Stimulated activated CD8-positive, alpha-beta memory T cell treated with anti-CD3 and anti-CD28 coated beads, Interleukin-7, amount 100 ng/mL, for 48 hours (primary cell): Measurements from ENCODE around the gene ECHS1.
"Not testable (repeated sequence)": the region's sequence is repeated elsewhere in the genome, so short reads cannot be mapped to it uniquely, and the experiment has no call there.

Experiments used
- DNase-seq, 2 donors: peaks; one replicate each; pipeline ENCODE4 v3.0.0-alpha.2; 2020; ENCODE audit warnings: low read depth in 1 of 2; ENCODE audit errors: extremely low read depth in 1 of 2

Gene ECHS1

DNA sequence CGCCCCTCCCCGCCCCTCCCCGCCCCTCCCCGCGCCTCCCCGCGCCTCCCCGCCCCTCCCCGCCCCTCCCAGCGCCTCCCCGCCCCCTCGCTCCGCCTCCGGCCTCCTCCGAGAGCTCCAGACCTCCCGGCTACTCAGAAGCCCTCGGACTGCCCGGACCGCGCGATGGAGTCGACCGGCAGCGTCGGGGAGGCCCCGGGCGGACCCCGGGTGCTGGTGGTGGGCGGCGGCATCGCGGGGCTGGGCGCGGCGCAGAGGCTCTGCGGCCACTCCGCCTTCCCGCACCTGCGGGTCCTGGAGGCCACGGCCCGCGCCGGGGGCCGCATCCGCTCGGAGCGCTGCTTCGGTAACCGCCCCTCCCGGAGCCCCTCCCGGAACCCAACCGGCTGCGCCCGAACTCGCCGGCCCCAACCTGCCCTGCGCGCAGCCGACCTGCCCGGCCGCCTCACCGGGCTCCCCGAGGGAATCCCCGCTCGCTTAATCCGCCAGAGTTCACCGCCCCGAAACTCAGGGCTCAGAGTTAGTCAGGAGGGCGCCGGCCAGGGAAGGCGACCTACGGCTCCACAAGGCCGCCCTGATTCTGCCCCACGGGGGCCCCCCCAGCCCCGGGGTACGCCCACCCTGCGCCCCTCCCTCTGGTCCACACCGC, 6.1 kb upstream of the ECHS1 start, which contains the start of gene PAOX:
Gene PAOX, plus strand, starts transcription at position 111 of the 649 bp plus-strand sequence. Its CDS starts 55 bp downstream, at position 166.
- no peak for DNase-seq

DNA sequence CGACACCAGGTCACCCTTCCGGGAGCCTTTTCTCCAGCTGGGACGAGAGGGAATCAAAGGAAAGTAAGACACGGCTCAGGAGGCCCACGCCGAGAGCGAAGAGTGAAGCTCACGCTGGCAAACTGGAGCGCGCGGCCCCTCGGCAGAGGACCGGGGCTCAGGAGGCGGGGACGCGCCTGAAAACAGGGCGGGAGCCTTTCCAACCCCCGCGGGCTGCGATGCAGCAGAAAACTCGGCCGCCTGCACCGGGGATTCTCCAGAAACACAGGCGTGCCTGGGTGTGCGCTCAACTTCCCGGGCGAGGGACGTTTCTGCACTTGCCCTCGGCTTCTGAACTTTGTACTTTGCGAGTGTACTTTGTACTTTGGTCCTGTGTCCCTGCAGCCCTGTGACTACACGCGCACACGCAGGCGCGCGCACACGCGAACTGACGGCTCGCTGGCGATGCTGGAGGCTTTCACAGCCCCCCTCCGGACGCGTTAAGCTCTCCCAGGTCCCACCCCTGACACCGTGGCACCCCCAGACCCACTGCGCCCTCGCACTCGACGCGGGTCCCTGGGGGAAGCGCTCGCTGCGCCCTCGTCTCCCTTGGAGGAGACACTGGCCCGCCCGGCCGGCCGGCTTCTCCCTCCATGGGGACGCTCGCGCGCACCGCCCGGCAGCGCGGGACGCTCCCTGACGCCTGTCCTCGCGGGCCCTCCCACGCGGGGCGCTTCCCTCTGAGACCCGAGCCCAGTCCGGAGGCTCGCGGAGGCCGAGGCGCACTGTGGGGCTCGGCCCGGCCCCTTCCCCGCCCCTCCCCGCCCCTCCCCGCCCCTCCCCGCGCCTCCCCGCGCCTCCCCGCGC, 5.3 kb upstream of the ECHS1 start:
- no peak for DNase-seq

DNA sequence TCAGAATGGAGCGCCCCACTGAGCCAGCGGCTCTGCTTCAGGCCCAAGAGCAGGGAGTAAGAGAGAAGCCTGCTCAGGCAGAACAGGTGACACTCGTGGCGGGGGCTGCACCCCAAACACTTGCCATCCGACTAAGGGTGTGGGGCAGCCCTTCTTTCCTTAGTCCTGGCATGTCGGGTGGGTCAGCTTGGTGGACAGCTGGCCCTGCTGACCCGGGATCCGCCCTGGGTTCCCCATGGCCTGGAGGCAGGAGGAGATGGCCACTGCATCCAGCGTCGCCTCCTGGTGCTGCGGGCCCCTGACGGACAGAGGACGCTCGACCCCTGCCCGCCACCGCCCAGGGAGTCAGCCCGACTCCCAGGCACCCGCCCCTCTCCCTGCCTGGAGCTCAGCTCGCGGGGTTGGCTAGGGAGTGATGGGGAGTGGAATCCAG, 4.7 kb upstream of the ECHS1 start:
- no peak for DNase-seq

DNA sequence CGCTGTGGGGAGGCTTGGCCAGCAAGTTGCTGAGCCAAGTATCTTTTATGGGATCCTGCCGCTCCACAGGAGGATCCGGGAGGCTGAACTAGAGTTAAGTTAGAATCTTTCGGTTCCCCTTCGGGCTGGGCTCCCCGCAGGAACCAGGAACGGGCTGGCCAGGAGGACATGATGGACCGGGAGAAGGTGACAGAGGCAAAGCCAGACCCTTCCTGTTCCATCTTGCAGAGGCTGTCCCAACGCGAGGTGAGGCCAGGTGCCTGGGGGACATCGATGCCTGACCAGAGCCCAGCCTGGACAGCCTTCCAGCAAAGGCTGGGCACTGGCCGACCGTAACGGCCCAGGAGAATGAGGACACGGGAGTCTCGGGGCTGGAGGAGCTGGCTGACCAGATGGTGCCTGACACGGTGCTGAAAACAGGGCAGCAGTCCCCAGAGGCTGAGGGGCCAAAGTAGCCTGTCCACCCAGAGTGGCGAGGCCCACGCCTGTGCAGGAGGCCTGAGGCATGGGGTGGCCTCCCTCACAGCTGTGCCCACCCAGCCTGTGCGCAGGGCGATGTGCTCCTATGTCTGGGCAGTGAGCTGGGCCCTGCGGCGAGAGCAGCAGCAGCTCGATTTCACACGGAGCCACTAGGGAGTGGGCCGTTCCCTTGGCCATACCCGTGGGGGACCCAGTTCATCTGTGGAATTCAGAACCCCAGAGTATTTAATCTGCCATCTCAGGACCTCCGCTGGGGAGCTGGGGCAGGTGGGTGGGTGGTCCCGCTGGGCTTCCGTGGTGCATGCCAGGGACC, 4.1 kb upstream of the ECHS1 start:
- DNase-seq = no peak

DNA sequence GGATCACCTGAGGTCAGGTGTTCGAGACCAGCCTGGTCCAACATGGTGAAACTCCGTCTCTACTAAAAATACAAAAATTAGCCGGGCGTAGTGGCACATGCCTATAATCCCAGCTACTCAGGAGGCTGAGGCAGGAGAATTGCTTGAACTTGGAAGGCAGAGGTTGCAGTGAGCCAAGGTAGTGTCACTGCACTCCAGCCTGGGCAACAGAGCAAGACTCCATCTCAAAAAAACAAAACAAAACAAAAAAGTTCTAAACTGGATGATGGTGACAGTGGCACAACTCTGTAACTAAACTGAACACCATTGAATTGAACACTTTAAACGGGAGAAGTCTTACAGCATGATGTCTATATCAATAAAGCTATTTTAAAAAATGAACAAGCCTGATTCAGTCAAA, 3.0 kb upstream of the ECHS1 start:
- not testable (repeated sequence) for DNase-seq

DNA sequence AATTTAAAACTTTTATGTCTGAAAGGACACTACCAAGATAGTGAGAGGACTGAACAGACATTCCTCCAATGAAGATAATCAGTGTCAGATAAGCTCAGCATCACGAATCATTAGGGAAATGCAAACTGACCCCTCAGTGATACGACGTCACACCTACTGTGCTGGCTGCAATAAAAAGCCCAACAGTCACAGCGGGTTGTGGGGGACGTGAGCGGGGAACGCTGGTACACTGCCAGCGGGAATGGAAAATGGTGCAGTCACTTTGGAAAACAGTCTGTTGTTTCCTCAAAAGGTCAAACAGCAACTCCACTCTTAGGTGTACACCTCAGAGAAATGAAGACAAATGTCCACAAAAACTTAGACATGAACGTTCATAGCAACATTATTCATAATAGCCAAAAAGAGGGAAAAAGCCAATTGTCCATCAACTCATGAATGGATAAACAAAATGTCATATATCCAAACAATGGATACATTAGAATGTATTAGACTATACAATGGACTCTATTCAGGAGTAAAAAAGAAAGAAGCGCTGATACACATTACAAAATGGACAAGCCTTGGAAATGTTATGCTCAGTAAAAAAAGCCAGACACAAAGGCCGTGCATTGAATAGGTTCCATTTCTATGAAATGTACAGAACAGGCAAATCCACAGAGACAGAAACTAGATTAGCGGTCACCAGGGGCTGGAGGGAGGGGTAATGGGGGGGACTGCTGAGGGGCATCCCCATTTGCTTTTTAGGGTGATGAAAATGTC, 2.4 kb upstream of the ECHS1 start:
- no peak for DNase-seq

DNA sequence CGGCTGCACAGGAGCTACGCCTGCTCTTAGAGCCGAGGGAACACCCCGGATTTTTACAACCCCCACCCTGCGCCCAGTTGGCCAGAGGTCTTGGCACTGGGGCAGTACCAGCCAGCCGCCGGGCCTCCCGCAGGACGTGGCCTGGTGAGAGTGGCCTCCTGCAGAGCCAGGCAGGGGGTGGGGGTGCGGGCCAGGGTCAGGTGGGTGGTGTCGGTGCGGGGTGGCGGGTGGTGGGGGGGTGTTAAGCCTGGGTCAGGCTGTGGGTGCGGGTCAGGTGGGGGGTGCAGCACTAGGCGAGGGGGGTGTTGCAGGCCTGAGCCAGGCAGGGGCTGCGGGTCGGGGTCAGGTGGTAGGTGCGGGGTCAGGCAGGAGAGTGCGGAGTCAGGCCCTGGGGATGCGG, 647 bp downstream of the ECHS1 start:
- DNase-seq = no peak

DNA sequence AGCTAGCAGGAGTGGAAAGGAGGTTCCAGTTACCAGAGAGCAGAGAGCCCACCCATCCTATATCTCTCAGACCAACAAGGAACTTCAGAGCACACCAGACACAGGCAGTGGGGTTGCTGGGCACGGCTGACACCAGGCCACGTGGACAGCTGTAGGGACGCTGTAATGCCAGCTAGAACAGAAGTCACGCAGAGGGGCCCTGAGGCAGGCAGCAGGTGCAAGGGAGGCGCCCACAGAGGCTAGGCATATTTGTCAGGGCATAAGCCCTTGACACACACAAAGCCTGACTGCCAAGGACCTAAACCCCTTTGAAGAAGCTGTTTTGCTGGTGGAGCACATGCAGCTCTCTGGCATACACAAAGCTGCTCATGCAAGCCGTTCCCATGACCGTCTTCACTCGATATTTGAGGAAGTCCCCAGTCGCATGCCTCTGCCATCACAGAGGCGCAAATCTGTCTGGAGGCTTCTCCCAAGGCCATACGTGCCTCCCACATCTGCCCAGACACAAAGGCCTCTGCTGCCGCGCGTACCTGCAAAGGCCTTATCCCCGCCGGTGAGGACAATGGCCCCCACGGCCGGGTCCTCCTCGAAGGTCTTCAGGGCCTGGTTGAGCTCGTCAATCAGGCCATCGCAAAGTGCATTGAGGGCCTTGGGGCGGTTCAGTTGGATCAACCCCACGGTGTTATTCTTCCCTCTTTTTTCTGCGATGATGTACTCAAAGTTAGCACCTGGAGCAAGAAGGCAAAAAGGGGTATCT, 2.9 kb downstream of the ECHS1 start:
- no peak for DNase-seq

DNA sequence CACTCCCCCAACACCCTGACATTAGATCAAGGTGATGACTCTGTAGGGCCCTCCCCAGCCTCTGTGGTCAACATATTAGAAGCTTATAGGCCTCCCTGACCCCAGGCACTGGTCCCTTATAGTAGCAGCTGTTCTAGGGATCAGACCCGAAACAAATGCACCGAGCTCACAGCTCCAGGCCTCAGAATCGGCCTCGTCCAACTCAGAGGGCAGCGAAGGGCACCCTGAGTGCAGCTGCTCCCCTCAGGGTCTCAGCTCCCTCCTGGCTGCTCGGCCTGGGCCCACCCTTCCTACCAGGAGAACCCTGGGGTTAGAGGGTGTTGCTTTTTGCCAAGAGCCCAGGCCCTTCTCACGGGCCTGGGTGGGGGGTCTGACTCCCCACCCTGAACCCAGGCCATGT, 5.0 kb downstream of the ECHS1 start:
- no peak for DNase-seq

DNA sequence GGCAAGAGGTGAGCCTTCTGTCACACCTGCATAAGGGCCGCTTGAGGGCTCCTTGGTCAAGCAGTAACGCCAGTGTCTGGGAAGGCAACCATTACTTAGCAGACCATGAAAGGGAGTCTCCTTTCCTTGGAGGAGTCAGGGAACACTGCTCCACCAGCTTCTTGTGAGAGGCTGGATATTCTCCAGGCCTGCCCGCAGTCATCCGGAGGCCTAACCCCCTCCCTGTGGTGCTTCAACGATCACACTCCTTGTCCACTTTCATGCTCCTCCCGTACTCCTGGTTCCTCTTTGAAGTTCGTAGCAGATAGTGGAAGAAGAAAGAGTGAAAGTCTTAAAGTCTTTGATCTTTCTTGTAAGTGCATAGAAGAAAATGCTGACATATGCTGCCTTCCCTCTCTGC, 5.7 kb downstream of the ECHS1 start:
- not testable (repeated sequence) for DNase-seq

DNA sequence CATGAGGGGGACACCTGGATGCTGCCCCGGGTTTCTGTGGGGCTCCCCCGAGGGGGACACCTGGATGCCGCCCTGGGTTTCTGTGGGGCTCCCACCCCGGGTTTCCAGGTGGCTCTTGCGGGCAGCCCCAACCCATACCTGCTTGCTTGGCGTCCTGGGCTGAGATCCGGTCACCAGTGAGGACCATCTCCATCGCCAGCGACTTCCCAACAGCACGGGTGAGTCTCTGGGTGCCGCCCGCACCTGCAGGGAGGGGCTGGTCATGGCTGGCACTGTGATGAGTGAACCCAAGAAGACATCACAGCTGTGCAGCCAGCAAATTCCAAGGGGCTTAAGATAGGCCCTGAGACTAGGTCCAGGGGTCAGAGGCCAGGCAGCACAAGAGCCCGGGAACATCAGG, 6.4 kb downstream of the ECHS1 start:
- DNase-seq = no peak

DNA sequence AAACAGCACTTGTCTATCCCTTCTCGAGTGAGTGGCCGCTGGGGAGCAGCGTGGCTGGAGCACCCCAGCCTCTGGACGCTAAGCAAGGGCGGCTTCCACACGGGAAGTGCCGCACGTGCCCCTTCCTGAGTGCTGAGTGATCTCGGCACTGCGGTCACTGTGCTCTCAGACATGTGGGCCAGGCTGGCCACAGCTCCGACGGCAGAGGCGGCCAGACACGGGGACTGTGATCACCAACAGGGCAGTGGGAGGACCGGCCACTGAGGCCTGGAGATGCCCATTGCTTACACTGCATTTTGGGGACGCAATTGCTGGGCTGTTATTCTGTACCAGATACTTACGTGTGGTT, 7.0 kb downstream of the ECHS1 start:
- DNase-seq = no peak

DNA sequence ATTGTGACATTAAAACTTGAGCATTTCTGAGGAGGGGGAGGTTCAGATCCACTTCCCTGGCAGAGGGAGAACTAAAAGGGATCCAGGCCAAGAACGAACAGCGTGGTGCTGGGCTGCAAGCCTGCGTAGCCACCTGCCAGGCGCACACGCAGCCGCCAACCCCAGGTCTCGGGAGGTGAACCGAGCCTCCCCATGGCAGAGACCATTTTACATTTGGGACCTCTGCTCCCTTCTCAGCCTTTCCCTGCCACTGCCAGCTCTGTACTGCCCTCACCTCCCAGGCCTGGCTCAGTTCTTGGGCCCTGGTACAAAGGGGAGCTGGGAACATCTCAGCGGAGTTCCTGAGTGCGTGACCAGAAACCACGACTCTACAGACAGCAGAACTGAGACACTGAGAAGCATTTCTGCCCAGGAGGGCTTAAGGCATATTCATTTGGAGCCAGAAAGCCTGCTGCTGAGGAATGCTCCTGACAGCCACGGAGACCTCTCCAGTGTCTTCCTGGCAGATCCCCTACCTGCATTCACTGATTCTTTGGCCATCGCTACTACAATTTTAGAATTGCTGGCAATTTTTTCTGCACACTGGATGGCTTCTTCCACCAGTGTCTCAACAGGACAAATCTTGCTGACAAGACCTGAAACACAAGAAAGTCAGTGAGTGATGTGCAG, 7.6 kb downstream of the ECHS1 start:
- no peak for DNase-seq

DNA sequence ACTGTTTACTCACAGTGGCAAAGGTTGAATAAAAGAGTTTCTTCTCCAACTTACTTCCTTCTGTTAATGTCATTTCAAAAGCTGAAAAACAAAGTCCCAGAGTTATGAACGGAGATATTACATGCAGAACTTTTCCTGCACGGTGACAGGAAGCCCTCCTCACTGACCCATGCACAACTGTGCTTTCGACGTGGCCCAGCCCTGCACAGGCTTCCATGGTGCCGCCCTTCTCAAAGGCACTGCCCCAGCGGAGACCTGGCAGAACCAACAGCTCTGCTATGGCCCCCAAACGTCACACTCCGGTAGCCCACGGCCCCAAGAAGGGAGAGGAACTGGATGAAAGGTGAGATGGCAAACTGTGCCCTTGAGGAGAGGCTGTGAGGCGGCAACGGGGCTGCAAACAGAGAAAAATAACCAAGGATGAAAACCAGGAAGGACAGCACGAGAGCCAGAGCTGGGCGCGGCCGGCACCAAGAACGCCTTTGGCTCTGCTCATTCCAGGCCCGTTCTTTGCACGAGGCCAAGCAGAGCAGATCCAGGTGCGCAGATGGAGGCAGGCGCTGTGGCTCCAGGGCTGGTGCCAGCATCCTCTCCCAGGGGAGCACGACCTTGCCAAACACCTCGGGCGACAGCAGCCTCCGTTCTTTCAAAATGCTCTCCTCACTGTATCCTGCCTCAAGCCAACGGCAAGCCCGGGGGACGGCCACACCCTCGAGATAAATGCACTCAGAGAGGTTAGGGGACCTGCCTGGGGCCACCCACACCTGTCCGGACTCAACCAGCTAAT, 8.3 kb downstream of the ECHS1 start:
- DNase-seq = no peak

DNA sequence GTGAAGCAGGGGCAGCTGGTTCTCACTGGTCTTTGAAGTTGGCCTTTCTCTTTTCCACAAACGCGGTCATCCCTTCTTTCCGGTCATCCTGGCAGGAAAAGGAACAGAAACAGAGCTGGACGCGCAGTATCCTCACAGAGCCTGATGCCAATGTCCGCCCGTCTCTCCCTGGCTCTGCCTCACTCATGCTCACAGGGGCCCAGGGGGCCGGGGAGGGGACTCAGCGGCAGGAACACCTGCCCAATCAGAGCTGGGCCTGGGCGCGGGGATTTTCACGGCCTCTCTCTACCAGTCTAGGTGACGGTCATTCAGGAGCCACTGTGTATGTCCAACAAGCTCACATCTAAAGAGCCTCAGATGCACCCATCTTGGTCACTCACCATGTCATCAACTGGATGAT, 10.3 kb downstream of the ECHS1 start:
- no peak for DNase-seq

DNA sequence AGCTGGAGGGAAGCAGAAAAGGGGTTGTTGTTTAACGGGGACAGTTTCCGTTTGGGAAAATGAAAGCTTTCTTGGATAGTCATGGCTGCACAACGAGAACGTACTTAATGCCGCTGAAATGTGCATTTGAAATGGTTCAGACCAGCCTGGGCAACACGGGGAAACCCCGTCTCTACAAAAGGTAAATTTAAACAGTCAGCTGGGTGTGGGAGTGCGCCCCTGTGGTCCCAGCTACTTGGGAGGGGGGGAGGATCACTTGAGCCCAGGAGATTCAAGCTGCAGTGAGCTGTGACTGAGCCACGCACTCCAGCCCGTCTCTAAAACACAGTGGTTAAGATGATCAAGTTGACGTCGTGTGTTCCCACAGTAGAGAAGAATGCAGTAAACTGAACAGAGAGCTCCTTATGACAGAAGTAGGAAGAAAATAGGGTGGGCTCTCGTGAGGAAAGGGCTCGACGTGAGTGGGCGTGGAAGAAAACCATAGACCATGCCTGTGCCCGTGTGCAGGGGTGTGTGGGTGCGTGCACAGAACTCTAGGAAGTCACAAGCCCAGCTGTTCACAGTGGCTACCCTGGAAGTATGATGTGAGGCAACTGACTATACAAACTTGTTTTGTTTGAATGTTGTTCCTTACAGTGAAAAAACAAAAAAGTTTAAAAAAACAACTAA, 11.2 kb downstream of the ECHS1 start:
- no peak for DNase-seq

DNA sequence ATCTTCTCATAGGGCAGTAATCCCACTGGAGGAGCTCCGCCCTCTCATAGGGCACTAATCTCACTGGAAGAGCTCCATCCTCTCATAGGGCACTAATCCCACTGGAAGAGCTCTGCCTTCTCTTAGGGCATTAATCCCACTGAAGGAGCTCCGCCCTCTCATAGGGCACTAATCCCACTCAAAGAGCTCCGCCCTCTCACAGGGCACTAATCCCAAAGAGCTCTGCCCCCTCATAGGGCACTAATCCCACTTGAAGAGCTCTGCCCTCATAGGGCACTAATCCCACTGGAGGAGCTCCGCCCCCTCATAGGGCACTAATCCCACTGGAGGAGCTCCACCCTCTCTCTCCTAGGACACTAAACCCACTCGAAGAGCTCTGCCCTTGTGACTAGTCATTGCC, 11.9 kb downstream of the ECHS1 start:
- DNase-seq = no peak

DNA sequence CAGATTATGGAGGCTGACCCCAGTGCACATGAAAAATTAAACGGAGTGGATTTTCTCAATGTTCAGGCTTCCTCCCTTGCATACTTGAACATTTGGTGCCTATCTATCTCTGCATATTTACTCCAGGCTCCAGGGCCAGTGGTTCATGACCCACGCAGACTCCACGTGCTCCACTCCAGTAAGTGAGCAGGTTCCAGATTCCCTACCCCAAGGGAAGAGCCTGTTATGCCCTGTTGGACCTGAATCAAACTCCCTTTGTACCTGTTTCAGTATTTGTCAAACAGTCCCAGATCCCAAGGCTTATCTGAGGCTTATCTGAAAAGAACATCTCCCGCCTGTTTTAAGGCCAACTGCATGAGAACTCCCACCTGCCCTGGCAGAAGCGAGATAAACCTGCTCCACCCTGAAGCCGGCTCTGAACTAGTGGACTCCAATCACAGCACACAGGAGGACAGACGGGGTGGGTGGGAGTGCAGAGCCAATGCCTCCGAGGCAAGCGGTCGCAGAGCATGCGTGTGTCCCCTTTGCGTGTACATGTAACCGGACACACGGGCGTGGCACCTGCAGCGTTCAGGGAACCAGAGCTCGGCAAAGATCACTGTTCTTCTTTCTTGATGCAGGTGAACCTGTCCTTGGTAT, 13.1 kb downstream of the ECHS1 start:
- no peak for DNase-seq
